ENCODE data around the gene TUBG1.
"Not testable (repeated sequence)": the region's sequence is repeated elsewhere in the genome, so short reads cannot be mapped to it uniquely, and the experiment has no call there.

TUBG1 gene

GRCh38 chr17:42579794-42580551 lies 29.5 kb upstream of the TUBG1 start:
- no peak for DNase-seq

DNA sequence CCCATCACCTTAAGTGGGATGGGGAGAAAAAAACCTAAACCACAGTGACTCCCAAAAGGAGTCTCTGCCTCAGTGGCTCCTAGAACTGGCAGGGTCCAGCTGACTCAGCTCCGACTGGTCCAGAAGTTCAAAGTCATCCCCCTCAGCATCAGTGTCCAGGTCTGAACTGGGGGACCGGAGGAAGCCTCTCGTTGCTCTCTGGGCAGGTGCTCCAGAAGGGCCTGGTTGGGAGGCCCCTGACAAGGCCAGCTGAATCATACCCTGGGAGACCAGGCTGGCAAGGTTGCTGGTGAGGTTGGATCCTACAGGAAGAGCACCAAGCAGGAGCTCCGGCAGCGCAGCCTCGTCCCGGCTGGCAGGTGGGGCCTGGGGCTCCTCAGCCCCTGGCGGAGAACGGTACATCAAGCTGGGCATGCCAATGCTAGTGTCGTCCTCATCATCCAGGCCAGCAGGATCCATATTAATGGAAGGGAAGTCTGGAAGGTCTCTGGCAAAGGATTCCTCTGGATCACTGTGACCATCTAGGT lies 27.7 kb upstream of the TUBG1 start:
- no peak for DNase-seq

GRCh38 chr17:42584880-42585279 lies 24.6 kb upstream of the TUBG1 start:
- no peak for DNase-seq

GRCh38 chr17:42585353-42585752 lies 24.1 kb upstream of the TUBG1 start:
- DNase-seq, result no peak

GRCh38 chr17:42586514-42587230 lies 22.8 kb upstream of the TUBG1 start:
- no peak for DNase-seq

DNA sequence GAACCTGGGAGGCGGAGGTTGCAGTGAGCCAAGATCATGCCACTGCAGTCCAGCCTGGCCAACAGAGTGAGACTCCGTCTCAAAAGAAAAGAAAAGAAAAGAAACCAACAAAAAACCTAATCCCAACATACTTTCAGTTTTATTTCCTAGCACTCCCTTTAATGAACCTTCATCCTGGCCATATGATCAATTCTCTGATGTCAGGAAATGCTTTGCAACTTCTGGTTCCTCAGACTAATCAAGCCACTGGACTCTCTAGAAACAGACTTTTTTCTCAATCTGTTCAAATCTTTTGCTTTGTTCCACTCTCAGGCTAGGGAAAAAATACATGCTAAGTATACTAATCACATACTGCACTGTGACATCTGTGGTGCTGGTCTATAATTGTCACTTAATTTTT lies 18.6 kb upstream of the TUBG1 start:
- no peak for DNase-seq

GRCh38 chr17:42591411-42591810 lies 18.1 kb upstream of the TUBG1 start:
- DNase-seq, result no peak

GRCh38 chr17:42596386-42596785 lies 13.1 kb upstream of the TUBG1 start:
- no peak for DNase-seq

DNA sequence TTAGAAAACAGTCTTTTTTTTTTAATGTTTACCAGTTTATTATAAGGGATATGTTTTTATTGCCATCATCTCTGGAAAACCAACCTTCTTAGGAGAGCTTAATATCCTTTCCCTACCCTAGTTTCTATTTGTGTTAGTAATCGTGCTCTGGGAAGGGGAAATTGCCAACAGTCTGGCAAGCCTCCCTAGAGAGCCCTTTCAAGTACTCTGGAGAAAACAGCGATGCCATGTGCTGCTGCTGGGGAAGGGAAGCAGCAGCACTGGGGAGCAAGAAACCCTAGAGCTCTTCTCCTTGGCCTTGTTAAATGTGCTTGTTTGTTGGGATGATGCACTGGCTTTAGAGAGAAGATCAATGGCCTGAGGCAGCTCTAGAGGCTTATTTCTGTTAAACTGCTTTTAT lies 10.6 kb upstream of the TUBG1 start:
- no peak for DNase-seq

DNA sequence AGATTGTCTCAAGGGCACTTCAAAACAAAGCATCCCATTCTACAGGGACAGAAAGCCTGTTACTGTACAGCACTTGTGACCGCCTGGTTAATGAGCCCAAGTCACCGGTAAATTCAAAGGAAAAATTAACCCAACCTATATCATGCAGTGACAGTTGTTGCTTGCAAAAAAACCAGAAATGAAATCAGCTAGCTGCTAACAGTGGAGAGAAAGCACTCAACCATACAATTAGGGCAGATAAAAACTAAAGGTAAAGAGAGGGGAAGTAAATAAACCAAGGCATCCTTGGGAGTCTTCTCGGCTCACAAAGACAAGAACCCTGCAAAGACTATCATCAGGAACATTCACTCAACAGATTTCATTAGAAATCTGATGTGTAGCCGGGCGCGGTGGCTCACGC lies 6.2 kb upstream of the TUBG1 start:
- DNase-seq, result no peak

- DNase-seq, result no peak
These were observed 1.7 kb upstream of the TUBG1 start for GRCh38 chr17:42607769-42608168.

- peak in 1 of 2 donors; percentile 43 for DNase-seq
These were observed 940 bp upstream of the TUBG1 start for GRCh38 chr17:42608305-42609181.

GRCh38 chr17:42609814-42610801 lies 625 bp downstream of the TUBG1 start:
- peak in 1 of 2 donors; percentile 32 for DNase-seq

- DNase-seq, result no peak
These were observed 2.5 kb downstream of the TUBG1 start for GRCh38 chr17:42612013-42612412.

DNA sequence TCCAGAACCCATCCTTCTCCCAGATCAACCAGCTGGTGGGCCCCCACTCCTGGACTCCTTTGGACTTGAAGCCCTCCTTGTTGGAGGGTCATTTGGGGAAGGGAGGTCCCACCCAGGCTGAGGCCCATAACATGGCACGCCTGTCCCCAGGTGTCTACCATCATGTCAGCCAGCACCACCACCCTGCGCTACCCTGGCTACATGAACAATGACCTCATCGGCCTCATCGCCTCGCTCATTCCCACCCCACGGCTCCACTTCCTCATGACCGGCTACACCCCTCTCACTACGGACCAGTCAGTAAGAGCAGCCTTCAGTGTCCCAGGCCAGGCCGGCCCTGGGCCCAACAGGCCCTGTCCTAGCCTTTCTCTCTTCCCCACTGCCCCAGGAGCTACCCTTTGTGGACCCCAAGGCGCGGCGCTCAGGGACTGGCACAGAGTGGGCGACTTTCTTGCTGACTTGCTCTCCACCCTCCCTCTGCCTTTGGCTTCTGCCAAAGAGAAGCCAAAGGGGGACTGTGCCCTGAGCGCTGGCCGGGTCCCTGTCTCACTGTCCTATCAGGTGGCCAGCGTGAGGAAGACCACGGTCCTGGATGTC lies 4.3 kb downstream of the TUBG1 start:
- no peak for DNase-seq

- no peak for DNase-seq
These were observed 8.5 kb downstream of the TUBG1 start for GRCh38 chr17:42617956-42618431.

GRCh38 chr17:42618442-42619150 lies 9.1 kb downstream of the TUBG1 start:
- no peak for DNase-seq

DNA sequence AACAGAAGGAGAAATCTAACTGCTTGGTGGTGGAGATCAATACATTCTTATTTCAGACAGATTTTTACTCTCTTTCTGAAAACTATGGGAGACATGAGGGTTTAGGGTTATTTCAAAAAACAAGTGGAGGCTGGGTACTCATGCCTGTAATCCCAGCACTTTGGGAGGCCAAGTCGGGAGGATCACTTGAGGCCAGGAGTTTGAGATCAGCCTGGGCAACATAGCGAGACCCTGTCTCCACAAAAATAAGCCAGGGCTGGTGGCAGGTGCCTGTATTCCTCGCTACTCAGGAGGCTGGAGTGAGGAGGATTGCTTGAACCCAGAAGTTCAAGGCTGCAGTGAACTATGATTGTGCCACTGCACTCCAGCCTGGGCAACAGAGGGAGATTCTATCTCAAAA lies 12.5 kb downstream of the TUBG1 start:
- DNase-seq, result not testable (repeated sequence)

DNA sequence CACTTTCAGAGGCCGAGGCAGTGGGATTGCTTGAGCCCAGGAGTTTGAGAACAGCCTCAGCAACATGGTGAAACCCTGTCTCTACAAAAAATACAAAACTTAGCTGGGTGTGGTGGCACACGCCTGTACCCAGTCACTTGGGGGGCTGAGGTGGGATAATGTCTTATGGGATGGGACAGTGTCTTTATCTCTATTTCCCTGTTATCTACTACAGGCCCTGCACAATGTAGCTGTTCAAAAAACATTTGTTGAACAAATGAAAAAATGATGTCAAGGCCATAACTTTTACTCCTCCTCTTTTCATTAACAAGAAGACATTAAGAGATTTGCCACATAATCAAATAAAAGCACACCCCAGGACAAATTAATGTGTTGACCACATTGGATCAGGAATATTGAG lies 13.8 kb downstream of the TUBG1 start:
- no peak for DNase-seq

- no peak for DNase-seq
These were observed 14.5 kb downstream of the TUBG1 start for GRCh38 chr17:42623732-42624596.

Data from stimulated activated CD4-positive, alpha-beta T cell treated with anti-CD3 and anti-CD28 coated beads, Interleukin-2, amount 100 ng/mL, for 24 hours (primary cell).